ENCODE results near the gene WDR82. TPM values are rescaled to one million over a fixed set of nuclear protein-coding genes. Genes with fewer than 3 reads are reported as not detected.

Gene WDR82
- total and polyA plus RNA-seq, 2 of the 4 experiments (the other 2 are of a cell fraction): 38.1 to 68.1 TPM

DNA sequence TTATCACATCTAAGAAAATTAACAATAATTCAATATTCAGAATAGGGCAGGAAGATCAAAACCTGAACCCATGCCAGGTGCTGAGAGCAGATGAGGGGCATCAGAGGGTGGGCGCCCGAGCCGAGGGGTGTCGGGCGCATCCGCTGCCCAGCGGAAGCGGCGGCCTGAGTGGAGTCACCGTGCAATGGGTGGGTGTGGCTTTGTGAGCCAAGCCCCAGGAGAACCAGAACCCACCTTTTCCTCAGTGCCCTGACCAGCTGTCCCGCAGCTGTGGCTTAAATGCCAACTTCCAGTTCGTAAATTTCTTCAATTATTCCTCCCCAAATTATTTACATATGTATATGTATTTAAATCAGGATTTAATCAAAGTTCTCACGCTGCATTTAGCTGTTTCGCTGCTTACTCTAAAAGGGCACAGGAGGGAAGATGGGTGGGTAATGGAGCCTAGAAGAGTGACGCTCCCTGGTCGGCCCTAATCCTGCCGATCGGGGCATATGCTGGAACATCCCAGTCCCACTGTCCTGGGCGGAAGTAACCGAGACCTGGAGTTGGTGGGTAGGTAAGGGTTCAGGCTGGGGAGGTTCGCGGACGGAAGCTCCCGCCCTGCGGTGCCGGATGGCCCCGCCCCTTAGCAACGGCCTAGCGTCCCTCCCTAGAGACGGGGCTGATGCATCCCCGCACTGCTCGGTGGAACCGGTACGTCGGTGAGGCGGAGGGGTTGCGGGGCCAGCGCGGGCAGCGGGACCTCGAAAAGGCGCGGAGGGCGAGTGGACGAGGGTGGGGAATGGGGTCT is 39.0 kb upstream of the WDR82 start:
- Histone ChIP-seq H3K9me3 (ENCODE audit: control insufficient read depth, insufficient read depth, low read length) (no peaks in the 10 kb centered on the region), H3K9me1 (ENCODE audit: insufficient read depth, low read length) (peaks cover 12% of the 10 kb centered on the region), H4K91ac (ENCODE audit: insufficient read depth, low read depth, low read length) (no peak overlapping the region; the same call in 1 of the 2 replicates), H2BK20ac (ENCODE audit: low read depth, low read length) (no peak overlapping the region), H3K14ac (replicated peaks; ENCODE audit: low read depth, low read length) (no peak overlapping the region), H3K4me3 (ENCODE audit: insufficient read depth, low read depth, low read length) (peak overlapping the region; percentile 25), H4K8ac (ENCODE audit: low read depth in 2 of 2, low read length in 2 of 2) (peak overlapping the region in 1 of 2 experiments; percentile 76; a peak in 2 of 4 replicates), H3K4ac (ENCODE audit: low read depth, low read length) (no peak overlapping the region), H3K27ac (ENCODE audit: insufficient read depth, low read length) (no peak overlapping the region), H3K4me2 (ENCODE audit: low read depth, low read length) (peak overlapping the region; percentile 72), H3K27me3 (ENCODE audit: control insufficient read depth, insufficient read depth, low read length) (no peaks in the 10 kb centered on the region), H3K36me3 (ENCODE audit: control insufficient read depth, insufficient read depth, low read length) (no peaks in the 10 kb centered on the region), H3K9ac (ENCODE audit: low read depth, low read length) (no peak overlapping the region), H2AFZ (replicated peaks; ENCODE audit: low read length, poor library complexity) (peak overlapping the region; percentile 89), H3K18ac (ENCODE audit: low read depth, low read length) (no peak overlapping the region), H3K56ac (ENCODE audit: extremely low read depth, insufficient read depth, low read length) (no peak overlapping the region), H2AK5ac (ENCODE audit: low read depth, low read length) (no peak overlapping the region), H4K5ac (ENCODE audit: low read depth, low read length) (no peak overlapping the region; the same call in 1 of the 2 replicates), H3K4me1 (ENCODE audit: control insufficient read depth, insufficient read depth, low read length) (peaks cover 8% of the 10 kb centered on the region), H4K20me1 (ENCODE audit: insufficient read depth, low read length) (no peaks in the 10 kb centered on the region), H2AK9ac (replicated peaks; ENCODE audit: low read depth, low read length, poor library complexity) (peak overlapping the region; percentile 68), H3K23ac (ENCODE audit: low read depth, low read length) (no peak overlapping the region; the same call in 1 of the 2 replicates), H2BK120ac (ENCODE audit: low read depth, low read length) (no peak overlapping the region), H2BK5ac (ENCODE audit: low read depth, low read length, poor library complexity, severe bottlenecking) (no peak overlapping the region), H2BK15ac (ENCODE audit: low read depth, low read length) (no peak overlapping the region), H3K79me1 (ENCODE audit: low read depth in 1 of 2, low read length in 2 of 2) (no peaks in the 10 kb centered on the region; a peak in 1 of 4 replicates)
- POLR2A ChIA-PET (ENCODE audit: unreplicated experiment): no interaction called here
- TF ChIP-seq, protein P1, sequence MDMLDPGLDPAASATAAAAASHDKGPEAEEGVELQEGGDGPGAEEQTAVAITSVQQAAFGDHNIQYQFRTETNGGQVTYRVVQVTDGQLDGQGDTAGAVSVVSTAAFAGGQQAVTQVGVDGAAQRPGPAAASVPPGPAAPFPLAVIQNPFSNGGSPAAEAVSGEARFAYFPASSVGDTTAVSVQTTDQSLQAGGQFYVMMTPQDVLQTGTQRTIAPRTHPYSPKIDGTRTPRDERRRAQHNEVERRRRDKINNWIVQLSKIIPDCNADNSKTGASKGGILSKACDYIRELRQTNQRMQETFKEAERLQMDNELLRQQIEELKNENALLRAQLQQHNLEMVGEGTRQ (IDR thresholded peaks at IDR 0.05; ENCODE audit: low read depth, low read length): no peak
- TF ChIP-seq FOS (IDR thresholded peaks at IDR 0.05; ENCODE audit: low read depth, low read length) (no peak), BHLHE40 (IDR thresholded peaks at IDR 0.05; ENCODE audit: low read depth, low read length) (no peak), RCOR1 (IDR thresholded peaks at IDR 0.05; ENCODE audit: insufficient replicate concordance, low read length) (no peak), MXI1 (IDR thresholded peaks at IDR 0.05; ENCODE audit: borderline replicate concordance, low read depth, low read length) (peak; percentile 12; the same call in 1 of the 2 replicates), CHD1 (IDR thresholded peaks at IDR 0.05; ENCODE audit: low read depth, low read length) (no peak), MAFK (IDR thresholded peaks at IDR 0.05; ENCODE audit: low read depth, low read length) (no peak), RAD21 (IDR thresholded peaks at IDR 0.05; ENCODE audit: low read length) (no peak)
- no TSS peak for BruUV-seq (replicated peaks)
- WGBS, 2 experiments (ENCODE audit: extremely low coverage in 2 of 2, insufficient read length in 1 of 2): 7% methylated on average over 13 of the region's 45 CpGs; no CpG with 5 or more reads in 1 of the 2 experiments
- CTCF ChIA-PET: interaction anchor here (0.9 kb wide), 1 partner anchor 18 kb away, joined by 3 read pairs; no protein-coding TSS in a partner anchor
- intact Hi-C loops (cut with micrococcal nuclease): no loop called here
- ATAC-seq (ENCODE audit: low read depth) (peak; percentile 91), DNase-seq (peak; percentile 11)
- dilution Hi-C loops (cut with HindIII; ENCODE audit: low sequenced_read_pairs, unreplicated experiment): no loop called here
- in situ Hi-C loops (cut with MboI; ENCODE audit: low sequenced_read_pairs): no loop called here

Data from IMR-90 (cell line).